SK-N-MC (cell line): ENCODE measurements around the gene HCFC1.

Experiments
- DNase-seq: peaks from one replicate; pipeline ENCODE4 v3.0.0-alpha.2; 2011; ENCODE audit warnings: low read depth, low spot score
- H3K27ac ChIP-seq: fragments of 200-600 bp; sonication (generic); 2 replicates; pipeline ENCODE4 v1.5.1; 2016; ENCODE audit warnings: mixed run types
- H3K36me3 ChIP-seq: fragments of 200-600 bp; sonication (generic); 2 replicates; pipeline ENCODE4 v1.6.1; 2017; ENCODE audit warnings: antibody characterized with exemption, low read length, mixed read lengths; ENCODE audit not compliant: insufficient read depth
- H3K4me3 ChIP-seq: fragments of 200-600 bp; sonication (generic); 2 replicates; pipeline ENCODE4 v1.5.1; 2016
- H3K9ac ChIP-seq: fragments of 200-600 bp; sonication (generic); 2 replicates; pipeline ENCODE4 v1.8.0; 2017; ENCODE audit warnings: mixed run types, mixed read lengths; ENCODE audit not compliant: insufficient read length
- H3K9me3 ChIP-seq: fragments of 200-600 bp; sonication (generic); 2 replicates; pipeline ENCODE4 v1.6.1; 2017; ENCODE audit warnings: low read depth, mild to moderate bottlenecking, antibody characterized with exemption, low read length, moderate library complexity, mixed read lengths
- EZH2 ChIP-seq: fragments of 200-600 bp; sonication (generic); IDR thresholded peaks from one replicate; pipeline ENCODE4 v1.6.1; 2017; ENCODE audit warnings: antibody characterized with exemption
- FOXP2 ChIP-seq: optimal IDR thresholded peaks from 2 replicates; pipeline ENCODE3; 2011; ENCODE audit warnings: mild to moderate bottlenecking, moderate library complexity; ENCODE audit not compliant: insufficient read depth; ENCODE audit errors: extremely low read length, control extremely low read depth
- POLR2AphosphoS5 ChIP-seq: IDR thresholded peaks from 2 replicates; pipeline ENCODE4 v1.6.1; 2012; ENCODE audit warnings: mild to moderate bottlenecking, low read depth, low read length, borderline replicate concordance

HCFC1 gene

GRCh38 chrX:153921511-153922446, 49.8 kb downstream of the HCFC1 start:
- no peak overlapping the region for H3K4me3 ChIP-seq
- no peaks in the 10 kb centered on the region for H3K9me3 ChIP-seq
- no peak for TF ChIP-seq EZH2
- DNase-seq = no peak
- H3K27ac ChIP-seq = no peak overlapping the region
- H3K9ac ChIP-seq = no peak overlapping the region
- H3K36me3 ChIP-seq = no peaks in the 10 kb centered on the region

GRCh38 chrX:153921070-153921469, 50.5 kb downstream of the HCFC1 start:
- Histone ChIP-seq H3K36me3 (no peaks in the 10 kb centered on the region), H3K27ac (no peak overlapping the region), H3K4me3 (no peak overlapping the region), H3K9me3 (no peaks in the 10 kb centered on the region), H3K9ac (no peak overlapping the region)
- TF ChIP-seq FOXP2 (no peak), EZH2 (no peak), POLR2AphosphoS5 (no peak)
- no peak for DNase-seq

GRCh38 chrX:153920546-153920945, 51.1 kb downstream of the HCFC1 start:
- no peaks in the 10 kb centered on the region for H3K36me3 ChIP-seq
- H3K9me3 ChIP-seq = no peaks in the 10 kb centered on the region
- no peak overlapping the region for H3K4me3 ChIP-seq
- no peak for DNase-seq
- H3K9ac ChIP-seq = no peak overlapping the region
- TF ChIP-seq EZH2 (no peak), POLR2AphosphoS5 (no peak), FOXP2 (no peak)
- no peak overlapping the region for H3K27ac ChIP-seq

GRCh38 chrX:153919281-153919680, 52.3 kb downstream of the HCFC1 start:
- H3K27ac ChIP-seq = no peak overlapping the region
- no peak overlapping the region for H3K9ac ChIP-seq
- H3K9me3 ChIP-seq = no peaks in the 10 kb centered on the region
- H3K36me3 ChIP-seq = no peaks in the 10 kb centered on the region
- H3K4me3 ChIP-seq = no peak overlapping the region
- DNase-seq = no peak
- TF ChIP-seq EZH2 (no peak), FOXP2 (no peak), POLR2AphosphoS5 (no peak)

- Histone ChIP-seq H3K9ac (no peak overlapping the region), H3K27ac (no peak overlapping the region), H3K9me3 (no peaks in the 10 kb centered on the region), H3K36me3 (no peaks in the 10 kb centered on the region), H3K4me3 (no peak overlapping the region)
- TF ChIP-seq EZH2 (no peak), POLR2AphosphoS5 (no peak), FOXP2 (no peak)
- no peak for DNase-seq
Measured at GRCh38 chrX:153917869-153918268, 53.7 kb downstream of the HCFC1 start.

- Histone ChIP-seq H3K9ac (no peak overlapping the region), H3K27ac (no peak overlapping the region), H3K9me3 (no peaks in the 10 kb centered on the region), H3K36me3 (no peaks in the 10 kb centered on the region), H3K4me3 (no peak overlapping the region)
- DNase-seq = no peak
- TF ChIP-seq EZH2 (no peak), FOXP2 (no peak), POLR2AphosphoS5 (no peak)
Measured at GRCh38 chrX:153913701-153914100, 57.9 kb downstream of the HCFC1 start.

GRCh38 chrX:153913211-153913610, 58.4 kb downstream of the HCFC1 start:
- TF ChIP-seq EZH2 = no peak
- TF ChIP-seq FOXP2 = no peak
- TF ChIP-seq POLR2AphosphoS5 = no peak
- H3K36me3 ChIP-seq = no peaks in the 10 kb centered on the region

GRCh38 chrX:153911798-153912197, 59.8 kb downstream of the HCFC1 start:
- Histone ChIP-seq H3K4me3 (no peak overlapping the region), H3K27ac (no peak overlapping the region), H3K9ac (no peak overlapping the region), H3K9me3 (no peaks in the 10 kb centered on the region), H3K36me3 (no peaks in the 10 kb centered on the region)
- TF ChIP-seq EZH2 = no peak
- TF ChIP-seq FOXP2 = no peak
- no peak for TF ChIP-seq POLR2AphosphoS5
- no peak for DNase-seq

More at GRCh38 chrX:153913211-153913610, 58.4 kb downstream of the HCFC1 start:
- no peak overlapping the region for H3K9ac ChIP-seq
- no peak overlapping the region for H3K4me3 ChIP-seq
- H3K9me3 ChIP-seq = no peaks in the 10 kb centered on the region
- no peak for DNase-seq
- H3K27ac ChIP-seq = no peak overlapping the region

- TF ChIP-seq EZH2 (no peak), POLR2AphosphoS5 (no peak), FOXP2 (no peak)
- Histone ChIP-seq H3K27ac (no peak overlapping the region), H3K9ac (no peak overlapping the region), H3K36me3 (no peaks in the 10 kb centered on the region), H3K4me3 (no peak overlapping the region), H3K9me3 (no peaks in the 10 kb centered on the region)
- no peak for DNase-seq
Measured at GRCh38 chrX:153910446-153910845, 61.2 kb downstream of the HCFC1 start.
